ENCODE data around the gene DTNA. TPM values are rescaled to one million over a fixed set of nuclear protein-coding genes. Genes with fewer than 3 reads are reported as not detected.

The DTNA gene
- total RNA-seq, 1 experiment from 2014 or later = 9.6 TPM

GRCh38 chr18:34918856-34919255, 208.8 kb downstream of the DTNA start:
- H3K27me3 ChIP-seq (ENCODE audit: insufficient read depth, low read length) = no peaks in the 10 kb centered on the region
- ATAC-seq (no peak), DNase-seq (ENCODE audit: low read depth, low spot score) (no peak)
- H3K4me1 ChIP-seq (ENCODE audit: control insufficient read depth in 1 of 2, insufficient read depth in 2 of 2, low read length in 2 of 2) = no peaks in the 10 kb centered on the region
- no peaks in the 10 kb centered on the region for H4K20me1 ChIP-seq (ENCODE audit: insufficient read depth)
- POLR2A ChIA-PET = no interaction called here
- no TSS peak for BruUV-seq (replicated peaks)
- no peak overlapping the region for H3K4me2 ChIP-seq (ENCODE audit: low read length)
- H3K4me3 ChIP-seq (replicated peaks in 1 of 2; ENCODE audit: low read depth in 1 of 2, low read length in 2 of 2) = no peak overlapping the region
- RAD21 ChIA-PET (ENCODE audit: low non-redundant PET in 1 of 2, low total read pairs in 2 of 2, uncharacterized antibody in 2 of 2, unreplicated experiment in 2 of 2) = no interaction called here
- H3K79me2 ChIP-seq (ENCODE audit: insufficient read depth, low read length) = no peaks in the 10 kb centered on the region
- H3K9me2 ChIP-seq (ENCODE audit: insufficient read depth) = no peaks in the 10 kb centered on the region
- CTCF ChIA-PET = no interaction called here
- intact Hi-C loops (cut with micrococcal nuclease) = no loop called here
- no peak overlapping the region for H3K9ac ChIP-seq (ENCODE audit: low read length)
- TF ChIP-seq POLR2A (IDR thresholded peaks at IDR 0.05; ENCODE audit: borderline replicate concordance, extremely low read depth, insufficient read depth, insufficient read length) (no peak), SRF (IDR thresholded peaks at IDR 0.05; ENCODE audit: low read depth) (no peak), TCF7L2 (IDR thresholded peaks at IDR 0.05; ENCODE audit: borderline replicate concordance, extremely low read depth, insufficient read depth, insufficient read length) (no peak)
- no peaks in the 10 kb centered on the region for H3K9me3 ChIP-seq (ENCODE audit: control insufficient read depth in 1 of 2, insufficient read depth in 1 of 2, low read depth in 1 of 2, low read length in 2 of 2)
- H2AFZ ChIP-seq (ENCODE audit: low read depth, low read length, poor library complexity, severe bottlenecking) = no peak overlapping the region
- H3K27ac ChIP-seq (ENCODE audit: low read depth, low read length) = no peak overlapping the region
- no peaks in the 10 kb centered on the region for H3K36me3 ChIP-seq (ENCODE audit: control insufficient read depth in 1 of 2, insufficient read depth in 2 of 2, low read length in 2 of 2)

- no peak for DNase-seq (ENCODE audit: low read depth, low spot score)
- Histone ChIP-seq H3K4me3 (replicated peaks in 1 of 2; ENCODE audit: low read depth in 1 of 2, low read length in 2 of 2) (no peak overlapping the region), H3K79me2 (ENCODE audit: insufficient read depth, low read length) (no peaks in the 10 kb centered on the region), H3K4me2 (ENCODE audit: low read length) (no peak overlapping the region), H3K9me3 (ENCODE audit: control insufficient read depth in 1 of 2, insufficient read depth in 1 of 2, low read depth in 1 of 2, low read length in 2 of 2) (no peaks in the 10 kb centered on the region), H3K9me2 (ENCODE audit: insufficient read depth) (no peaks in the 10 kb centered on the region), H2AFZ (ENCODE audit: low read depth, low read length, poor library complexity, severe bottlenecking) (no peak overlapping the region), H4K20me1 (ENCODE audit: insufficient read depth) (no peaks in the 10 kb centered on the region), H3K27ac (ENCODE audit: low read depth, low read length) (no peak overlapping the region), H3K4me1 (ENCODE audit: control insufficient read depth in 1 of 2, insufficient read depth in 2 of 2, low read length in 2 of 2) (no peaks in the 10 kb centered on the region), H3K36me3 (ENCODE audit: control insufficient read depth in 1 of 2, insufficient read depth in 2 of 2, low read length in 2 of 2) (no peaks in the 10 kb centered on the region), H3K9ac (ENCODE audit: low read length) (no peak overlapping the region), H3K27me3 (ENCODE audit: insufficient read depth, low read length) (no peaks in the 10 kb centered on the region)
- POLR2A ChIA-PET = no interaction called here
- no peak for ATAC-seq
- no TSS peak for BruUV-seq (replicated peaks)
- no peak for TF ChIP-seq CBX3 (IDR thresholded peaks at IDR 0.05; ENCODE audit: low read depth)
- TF ChIP-seq POLR2A (IDR thresholded peaks at IDR 0.05; ENCODE audit: borderline replicate concordance, extremely low read depth, insufficient read depth, insufficient read length) = no peak
- no peak for TF ChIP-seq EZH2 (IDR thresholded peaks at IDR 0.05)
- RAD21 ChIA-PET (ENCODE audit: low non-redundant PET in 1 of 2, low total read pairs in 2 of 2, uncharacterized antibody in 2 of 2, unreplicated experiment in 2 of 2) = no interaction called here
- CTCF ChIA-PET = no interaction called here
- intact Hi-C loops (cut with micrococcal nuclease) = no loop called here
These were observed 211.1 kb downstream of the DTNA start for GRCh38 chr18:34921226-34921625.

Data from HCT116 (cell line).